ENCODE measurements around the gene GPR143. TPM values are rescaled to one million over a fixed set of nuclear protein-coding genes. Genes with fewer than 3 reads are reported as not detected.

The GPR143 gene
- total RNA-seq, 3 donors from 2014 or later (not counting 1 experiment from before 2014, with no cell fraction given), result not detected

DNA sequence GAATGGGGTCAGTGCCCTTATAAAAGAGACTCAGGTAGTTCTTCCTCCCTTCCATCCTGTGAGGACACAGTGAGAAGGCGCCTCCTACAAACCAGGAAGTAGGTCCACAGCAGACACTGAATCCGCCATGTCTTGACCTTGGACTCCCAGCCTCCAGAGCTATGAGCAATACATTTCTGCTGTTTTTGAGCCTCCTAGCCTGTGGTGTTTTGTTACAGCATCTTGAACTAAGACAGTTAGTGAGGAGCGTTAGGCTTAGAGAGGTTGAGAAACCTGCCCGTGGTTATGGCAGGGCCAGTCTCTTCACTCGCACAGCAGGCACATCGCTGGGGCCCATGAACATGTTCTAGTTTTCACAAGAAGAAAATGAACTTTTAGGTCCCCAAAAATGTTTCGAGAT lies 40.3 kb upstream of the GPR143 start:
- no peak overlapping the region for H3K4me3 Mint-ChIP-seq
- no peaks in the 10 kb centered on the region for H3K4me1 ChIP-seq (ENCODE audit: control insufficient read depth, insufficient read depth, low read length)
- intact Hi-C loops (cut with micrococcal nuclease), result no loop called here
- no peak overlapping the region for H3K27ac ChIP-seq (ENCODE audit: low read length)
- H3K36me3 Mint-ChIP-seq, result no peaks in the 10 kb centered on the region
- TF ChIP-seq, protein P1, sequence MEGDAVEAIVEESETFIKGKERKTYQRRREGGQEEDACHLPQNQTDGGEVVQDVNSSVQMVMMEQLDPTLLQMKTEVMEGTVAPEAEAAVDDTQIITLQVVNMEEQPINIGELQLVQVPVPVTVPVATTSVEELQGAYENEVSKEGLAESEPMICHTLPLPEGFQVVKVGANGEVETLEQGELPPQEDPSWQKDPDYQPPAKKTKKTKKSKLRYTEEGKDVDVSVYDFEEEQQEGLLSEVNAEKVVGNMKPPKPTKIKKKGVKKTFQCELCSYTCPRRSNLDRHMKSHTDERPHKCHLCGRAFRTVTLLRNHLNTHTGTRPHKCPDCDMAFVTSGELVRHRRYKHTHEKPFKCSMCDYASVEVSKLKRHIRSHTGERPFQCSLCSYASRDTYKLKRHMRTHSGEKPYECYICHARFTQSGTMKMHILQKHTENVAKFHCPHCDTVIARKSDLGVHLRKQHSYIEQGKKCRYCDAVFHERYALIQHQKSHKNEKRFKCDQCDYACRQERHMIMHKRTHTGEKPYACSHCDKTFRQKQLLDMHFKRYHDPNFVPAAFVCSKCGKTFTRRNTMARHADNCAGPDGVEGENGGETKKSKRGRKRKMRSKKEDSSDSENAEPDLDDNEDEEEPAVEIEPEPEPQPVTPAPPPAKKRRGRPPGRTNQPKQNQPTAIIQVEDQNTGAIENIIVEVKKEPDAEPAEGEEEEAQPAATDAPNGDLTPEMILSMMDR (IDR thresholded peaks at IDR 0.05), result no peak
- H3K9me3 Mint-ChIP-seq, result no peaks in the 10 kb centered on the region
- H3K36me3 ChIP-seq (ENCODE audit: control insufficient read depth, insufficient read depth, low read length), result no peaks in the 10 kb centered on the region
- DNase-seq (no peak), ATAC-seq (no peak)
- 96% methylated on average over 4 of the region's 7 CpGs for WGBS (ENCODE audit: insufficient coverage)
- H3K27me3 Mint-ChIP-seq (ENCODE audit: low read depth in 2 of 2), result no peaks in the 10 kb centered on the region
- no peak overlapping the region for H3K4me3 ChIP-seq (ENCODE audit: low read length)
- H3K27me3 ChIP-seq (ENCODE audit: control insufficient read depth, insufficient read depth, low read length), result no peaks in the 10 kb centered on the region
- no peaks in the 10 kb centered on the region for H3K4me1 Mint-ChIP-seq
- H3K9me3 ChIP-seq (ENCODE audit: control insufficient read depth, insufficient read depth, low read length), result no peaks in the 10 kb centered on the region
- no peak overlapping the region for H3K27ac Mint-ChIP-seq

DNA sequence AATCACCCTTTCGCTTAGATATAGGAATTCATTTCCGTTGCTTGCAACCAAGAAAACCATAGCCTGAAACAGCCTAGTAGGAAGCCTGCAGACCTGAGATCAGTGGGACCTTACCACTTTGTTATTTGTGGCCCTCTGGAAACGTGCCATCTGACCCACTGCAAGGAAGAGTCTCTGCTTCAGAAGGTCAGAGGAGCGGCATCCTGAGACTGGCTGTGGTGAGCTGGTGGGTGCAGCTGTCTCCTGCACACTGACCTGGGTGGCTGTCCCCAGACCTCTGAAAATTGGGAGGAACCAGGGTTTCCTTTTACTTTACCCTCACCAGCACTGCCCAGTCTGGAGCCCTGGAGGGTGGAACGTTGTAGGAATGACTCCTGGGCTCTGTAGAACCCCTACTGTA lies 38.8 kb upstream of the GPR143 start:
- Mint-ChIP-seq H3K4me3 (no peak overlapping the region), H3K36me3 (no peaks in the 10 kb centered on the region), H3K4me1 (no peaks in the 10 kb centered on the region), H3K27ac (no peak overlapping the region), H3K27me3 (ENCODE audit: low read depth in 2 of 2) (peaks cover 7% of the 10 kb centered on the region in 2 donors), H3K9me3 (peaks cover 0 to 6% of the 10 kb centered on the region in 2 donors)
- Histone ChIP-seq H3K9me3 (ENCODE audit: control insufficient read depth, insufficient read depth, low read length) (no peaks in the 10 kb centered on the region), H3K4me3 (ENCODE audit: low read length) (no peak overlapping the region), H3K27me3 (ENCODE audit: control insufficient read depth, insufficient read depth, low read length) (no peaks in the 10 kb centered on the region), H3K4me1 (ENCODE audit: control insufficient read depth, insufficient read depth, low read length) (no peaks in the 10 kb centered on the region), H3K27ac (ENCODE audit: low read length) (no peak overlapping the region), H3K36me3 (ENCODE audit: control insufficient read depth, insufficient read depth, low read length) (no peaks in the 10 kb centered on the region)
- 81% methylated on average over 5 of the region's 5 CpGs for WGBS (ENCODE audit: insufficient coverage)
- ATAC-seq, result no peak
- DNase-seq, result no peak
- TF ChIP-seq, protein P1 (IDR thresholded peaks at IDR 0.05), result no peak
- intact Hi-C loops (cut with micrococcal nuclease), result no loop called here

DNA sequence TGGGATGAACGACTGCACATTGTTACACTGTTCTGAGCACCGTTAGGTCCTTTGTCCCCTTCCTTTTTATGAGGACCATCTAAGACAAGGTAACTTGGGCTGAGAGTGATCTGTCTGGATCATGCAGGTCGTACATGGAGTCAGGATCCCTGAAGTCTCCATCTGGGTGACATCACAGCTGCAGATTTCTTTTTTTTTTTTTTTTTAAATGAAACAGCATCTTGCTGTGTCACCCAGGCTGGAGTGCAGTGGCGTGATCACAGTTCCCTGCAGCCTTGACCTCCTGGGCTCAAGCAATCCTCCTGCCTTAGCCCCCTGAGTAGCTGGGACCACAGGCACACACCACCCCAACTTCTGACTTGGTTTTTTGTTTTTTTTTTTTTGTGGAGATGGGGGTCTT lies 37.1 kb upstream of the GPR143 start:
- Histone ChIP-seq H3K36me3 (ENCODE audit: control insufficient read depth, insufficient read depth, low read length) (no peaks in the 10 kb centered on the region), H3K4me1 (ENCODE audit: control insufficient read depth, insufficient read depth, low read length) (no peaks in the 10 kb centered on the region), H3K9me3 (ENCODE audit: control insufficient read depth, insufficient read depth, low read length) (no peaks in the 10 kb centered on the region), H3K27me3 (ENCODE audit: control insufficient read depth, insufficient read depth, low read length) (no peaks in the 10 kb centered on the region), H3K4me3 (ENCODE audit: low read length) (no peak overlapping the region), H3K27ac (ENCODE audit: low read length) (no peak overlapping the region)
- intact Hi-C loops (cut with micrococcal nuclease), result no loop called here
- WGBS (ENCODE audit: insufficient coverage), result 94% methylated on average over 4 of the region's 4 CpGs
- Mint-ChIP-seq H3K36me3 (no peaks in the 10 kb centered on the region), H3K4me1 (no peaks in the 10 kb centered on the region), H3K4me3 (no peak overlapping the region), H3K27ac (no peak overlapping the region), H3K27me3 (ENCODE audit: low read depth in 2 of 2) (peaks cover 8 to 10% of the 10 kb centered on the region in 2 donors), H3K9me3 (peaks cover 0 to 6% of the 10 kb centered on the region in 2 donors)
- ATAC-seq (no peak), DNase-seq (no peak)
- TF ChIP-seq, protein P1 (IDR thresholded peaks at IDR 0.05), result no peak
